MM.1S (cell line): ENCODE measurements around the gene RCHY1.

Experiments used
- DNase-seq: peaks from one replicate; pipeline ENCODE4 v3.0.0-alpha.2; 2015
- H2AFZ ChIP-seq: fragments of 300-600 bp; sonication (generic); 2 replicates; pipeline ENCODE4 v1.6.0; 2016; ENCODE audit warnings: antibody characterized with exemption, low read length
- H3F3A ChIP-seq: fragments of 300-600 bp; sonication (generic); 2 replicates; pipeline ENCODE4 v1.6.1; 2016; ENCODE audit warnings: mild to moderate bottlenecking, antibody characterized with exemption, low read length, moderate library complexity, mixed read lengths; ENCODE audit not compliant: insufficient read depth
- H3K27ac ChIP-seq: fragments of 300-600 bp; sonication (generic); 2 replicates; pipeline ENCODE4 v1.5.1; 2016; ENCODE audit warnings: mild to moderate bottlenecking, low read length
- H3K27me3 ChIP-seq: fragments of 300-600 bp; sonication (generic); replicated peaks from 2 replicates; pipeline ENCODE4 v1.6.0; 2016; ENCODE audit warnings: low read length; ENCODE audit not compliant: insufficient read depth
- H3K36me3 ChIP-seq: fragments of 300-600 bp; sonication (generic); replicated peaks from 2 replicates; pipeline ENCODE4 v1.6.1; 2016; ENCODE audit warnings: mild to moderate bottlenecking, low read length, mixed read lengths; ENCODE audit not compliant: insufficient read depth
- H3K4me1 ChIP-seq: fragments of 300-600 bp; sonication (generic); 2 replicates; pipeline ENCODE4 v1.6.1; 2016; ENCODE audit warnings: low read length, mixed read lengths
- H3K4me2 ChIP-seq: fragments of 300-600 bp; sonication (generic); 2 replicates; pipeline ENCODE4 v1.6.0; 2016; ENCODE audit warnings: low read depth, low read length
- H3K4me3 ChIP-seq: fragments of 300-600 bp; sonication (generic); 2 replicates; pipeline ENCODE4 v1.5.1; 2016; ENCODE audit warnings: low read length, mixed read lengths
- H3K79me2 ChIP-seq: fragments of 300-600 bp; sonication (generic); 2 replicates; pipeline ENCODE4 v1.6.1; 2016; ENCODE audit warnings: mixed run types, low read length, mixed read lengths
- H3K9ac ChIP-seq: fragments of 300-600 bp; sonication (generic); 2 replicates; pipeline ENCODE4 v1.6.1; 2016; ENCODE audit warnings: low read length, mixed read lengths
- H3K9me2 ChIP-seq: fragments of 300-600 bp; sonication (generic); replicated peaks from 2 replicates; pipeline ENCODE4 v1.6.1; 2016; ENCODE audit warnings: mild to moderate bottlenecking, low read length, mixed read lengths; ENCODE audit not compliant: insufficient read depth
- H3K9me3 ChIP-seq: fragments of 300-600 bp; sonication (generic); replicated peaks from 2 replicates; pipeline ENCODE4 v1.6.1; 2016; ENCODE audit warnings: mild to moderate bottlenecking, low read length, mixed read lengths; ENCODE audit not compliant: insufficient read depth
- H4K20me1 ChIP-seq: fragments of 300-600 bp; sonication (generic); 2 replicates; pipeline ENCODE4 v1.6.1; 2016; ENCODE audit warnings: mild to moderate bottlenecking, low read length, moderate library complexity, mixed read lengths; ENCODE audit not compliant: insufficient read depth
- EZH2 ChIP-seq: fragments of 300-600 bp; sonication (generic); optimal IDR thresholded peaks from 2 replicates; pipeline ENCODE3; 2017; ENCODE audit warnings: low read depth, mild to moderate bottlenecking, antibody characterized with exemption, low read length, mixed read lengths
- EZH2phosphoT487 ChIP-seq: fragments of 300-600 bp; sonication (generic); IDR thresholded peaks from 2 replicates; pipeline ENCODE4 v1.6.1; 2018; ENCODE audit warnings: antibody characterized with exemption, low read length
- TF ChIP-seq, protein P1 (sequence below): fragments of 300-600 bp; sonication (generic); IDR thresholded peaks from 2 replicates; pipeline ENCODE4 v1.5.1; 2016; ENCODE audit warnings: antibody characterized with exemption, low read length, mixed read lengths

The RCHY1 gene

DNA sequence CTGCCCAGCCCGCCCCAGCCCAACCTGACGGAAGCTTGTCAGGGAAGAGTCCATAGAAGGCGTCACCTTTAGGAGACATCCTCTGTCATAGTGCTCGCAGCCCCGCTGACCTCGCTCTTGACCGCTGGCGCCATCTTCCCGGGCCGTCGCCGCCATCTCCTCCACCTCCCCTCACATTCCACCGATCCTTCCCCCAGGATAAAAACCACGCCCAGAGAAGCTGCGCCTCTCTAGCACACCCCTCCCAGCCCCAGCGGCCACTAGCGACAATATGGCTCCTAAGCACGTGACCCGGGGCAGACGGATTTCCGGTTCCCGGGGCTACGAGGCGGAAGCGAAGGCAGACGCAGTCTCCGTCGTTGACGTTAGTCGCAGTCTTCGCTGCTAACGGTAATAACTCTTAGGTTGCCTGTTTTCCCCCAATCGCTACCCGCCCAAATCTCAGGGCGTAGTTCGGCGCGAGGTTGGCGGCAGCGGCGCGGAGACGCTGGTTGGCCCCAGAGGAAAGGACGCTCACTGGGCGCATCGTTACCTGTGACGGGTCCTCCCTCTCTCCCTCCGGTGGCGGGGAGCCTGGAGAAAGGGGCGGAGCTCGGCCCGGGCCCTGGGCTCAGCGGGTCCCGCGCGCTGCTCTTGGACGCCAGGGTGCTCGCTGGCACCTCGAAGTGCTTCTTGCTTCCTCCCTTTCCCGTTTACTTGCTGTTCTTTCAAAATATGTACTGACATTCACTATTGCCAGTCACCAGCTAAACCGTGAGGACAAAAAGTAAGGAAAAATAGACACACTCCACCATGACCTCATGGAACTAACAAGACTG lies at the start of gene RCHY1, which contains the start of gene THAP6:
Gene RCHY1, minus strand, starts transcription at position 273 of the 818 bp plus-strand sequence. Its CDS starts 117 bp downstream, at position 156.
Gene THAP6, plus strand, starts transcription at position 343 of the 818 bp plus-strand sequence. CDS start 980 bp downstream, outside the sequence.
- Histone ChIP-seq H3K4me2 (peak within 1 kb of the TSS; percentile 87), H3F3A (peaks cover 24% of the 10 kb centered on the region), H3K9ac (peak within 1 kb of the TSS; percentile 82), H3K36me3 (no peaks in the 10 kb centered on the region; the same call in 1 of the 2 replicates), H3K27me3 (no peaks in the 10 kb centered on the region), H3K79me2 (peaks cover 54% of the 10 kb centered on the region), H3K4me3 (peak within 1 kb of the TSS; percentile 89), H2AFZ (peak within 1 kb of the TSS; percentile 88), H3K27ac (peak within 1 kb of the TSS; percentile 89), H3K4me1 (peaks cover 28% of the 10 kb centered on the region), H4K20me1 (no peaks in the 10 kb centered on the region), H3K9me2 (no peaks in the 10 kb centered on the region), H3K9me3 (no peaks in the 10 kb centered on the region)
- DNase-seq: peak; percentile 97
- TF ChIP-seq EZH2phosphoT487 (no peak), EZH2 (no peak)
- TF ChIP-seq, protein P1, sequence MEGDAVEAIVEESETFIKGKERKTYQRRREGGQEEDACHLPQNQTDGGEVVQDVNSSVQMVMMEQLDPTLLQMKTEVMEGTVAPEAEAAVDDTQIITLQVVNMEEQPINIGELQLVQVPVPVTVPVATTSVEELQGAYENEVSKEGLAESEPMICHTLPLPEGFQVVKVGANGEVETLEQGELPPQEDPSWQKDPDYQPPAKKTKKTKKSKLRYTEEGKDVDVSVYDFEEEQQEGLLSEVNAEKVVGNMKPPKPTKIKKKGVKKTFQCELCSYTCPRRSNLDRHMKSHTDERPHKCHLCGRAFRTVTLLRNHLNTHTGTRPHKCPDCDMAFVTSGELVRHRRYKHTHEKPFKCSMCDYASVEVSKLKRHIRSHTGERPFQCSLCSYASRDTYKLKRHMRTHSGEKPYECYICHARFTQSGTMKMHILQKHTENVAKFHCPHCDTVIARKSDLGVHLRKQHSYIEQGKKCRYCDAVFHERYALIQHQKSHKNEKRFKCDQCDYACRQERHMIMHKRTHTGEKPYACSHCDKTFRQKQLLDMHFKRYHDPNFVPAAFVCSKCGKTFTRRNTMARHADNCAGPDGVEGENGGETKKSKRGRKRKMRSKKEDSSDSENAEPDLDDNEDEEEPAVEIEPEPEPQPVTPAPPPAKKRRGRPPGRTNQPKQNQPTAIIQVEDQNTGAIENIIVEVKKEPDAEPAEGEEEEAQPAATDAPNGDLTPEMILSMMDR: 0 out of 2 replicates have a peak, but pooled peaks have one; percentile 7

DNA sequence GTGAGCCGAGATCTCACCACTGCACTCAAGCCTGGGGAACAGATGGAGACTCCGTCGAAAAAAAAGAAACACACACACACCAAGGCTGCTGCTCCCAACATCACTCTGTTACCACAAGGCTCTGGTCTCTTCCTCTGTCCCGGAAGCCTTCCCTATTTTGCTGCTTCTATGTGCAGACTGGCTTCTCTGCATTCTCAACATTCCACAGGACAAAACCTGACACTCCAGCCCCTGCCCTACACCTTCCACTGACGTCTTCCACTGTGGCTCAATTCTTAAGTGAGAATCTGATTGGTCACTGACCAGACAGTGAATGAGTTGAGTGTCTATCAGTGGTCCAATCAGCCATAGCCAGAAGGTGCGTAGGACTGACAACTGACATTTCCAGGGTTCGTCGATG lies 47.6 kb upstream of the RCHY1 start:
- no peak for TF ChIP-seq EZH2
- no peak for TF ChIP-seq EZH2phosphoT487
- TF ChIP-seq, protein P1: no peak
- H3F3A ChIP-seq: no peaks in the 10 kb centered on the region
- no peak overlapping the region for H3K27ac ChIP-seq
- no peaks in the 10 kb centered on the region for H4K20me1 ChIP-seq
- H3K27me3 ChIP-seq: no peaks in the 10 kb centered on the region
- DNase-seq: no peak
- peaks cover 3% of the 10 kb centered on the region for H3K4me1 ChIP-seq
- H3K36me3 ChIP-seq: no peaks in the 10 kb centered on the region
- no peaks in the 10 kb centered on the region for H3K79me2 ChIP-seq
- no peak overlapping the region for H2AFZ ChIP-seq
- H3K9me2 ChIP-seq: no peaks in the 10 kb centered on the region
- H3K9me3 ChIP-seq: no peaks in the 10 kb centered on the region
- H3K4me2 ChIP-seq: no peak overlapping the region
- no peak overlapping the region for H3K9ac ChIP-seq
- no peak overlapping the region for H3K4me3 ChIP-seq

DNA sequence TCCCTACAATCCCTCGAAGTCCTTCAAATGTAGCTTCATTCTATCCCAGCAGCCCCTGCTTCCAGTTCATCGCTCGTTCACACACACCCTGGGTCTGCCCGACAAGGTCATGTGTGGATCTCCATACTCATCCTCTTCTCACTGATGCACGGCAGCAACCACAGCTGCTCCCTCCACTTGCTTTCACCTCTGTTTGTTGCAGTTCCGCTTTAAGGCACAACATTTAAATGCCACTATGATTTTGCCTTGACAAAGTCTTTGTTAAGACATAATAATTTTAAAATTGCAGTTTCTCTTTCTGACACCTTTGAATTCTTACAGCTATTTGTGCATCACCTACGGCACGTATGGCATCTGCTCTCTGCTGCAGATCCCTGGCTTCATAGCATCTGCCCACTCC lies 43.5 kb upstream of the RCHY1 start:
- Histone ChIP-seq H3K27me3 (no peaks in the 10 kb centered on the region), H3K9ac (no peak overlapping the region), H3K4me2 (peak overlapping the region; percentile 6; the same call in 1 of the 2 replicates), H3K9me2 (no peaks in the 10 kb centered on the region), H3K4me3 (no peak overlapping the region; the same call in 1 of the 2 replicates), H3F3A (peaks cover 16% of the 10 kb centered on the region), H4K20me1 (no peaks in the 10 kb centered on the region), H3K9me3 (no peaks in the 10 kb centered on the region), H3K79me2 (no peaks in the 10 kb centered on the region), H2AFZ (no peak overlapping the region), H3K36me3 (no peaks in the 10 kb centered on the region), H3K4me1 (peaks cover 19% of the 10 kb centered on the region), H3K27ac (no peak overlapping the region)
- no peak for DNase-seq
- TF ChIP-seq, protein P1: no peak
- TF ChIP-seq EZH2phosphoT487 (no peak), EZH2 (no peak)
